ENCODE data around the gene ANTXR2.

The ANTXR2 gene

GRCh38 chr4:79886557-79886956, 186.5 kb downstream of the ANTXR2 start:
- H4K20me1 ChIP-seq (ENCODE audit: insufficient read depth), result no peaks in the 10 kb centered on the region
- no peaks in the 10 kb centered on the region for H3K36me3 ChIP-seq (ENCODE audit: insufficient read depth)
- H2AFZ ChIP-seq (ENCODE audit: low read depth), result no peak overlapping the region
- TF ChIP-seq CTCF (conservative IDR thresholded peaks at IDR 0.05; ENCODE audit: low read depth, low read length), result no peak
- H3K4me1 ChIP-seq (ENCODE audit: low read depth, poor library complexity, severe bottlenecking), result no peaks in the 10 kb centered on the region
- no peak overlapping the region for H3K27ac ChIP-seq
- no peak overlapping the region for H3K4me2 ChIP-seq
- H3K79me2 ChIP-seq (ENCODE audit: insufficient read depth, low read depth), result no peaks in the 10 kb centered on the region
- H3K9ac ChIP-seq, result no peak overlapping the region
- no peak overlapping the region for H3K4me3 ChIP-seq (IDR thresholded peaks at IDR 0.05; ENCODE audit: insufficient read depth, low read depth, low read length)
- H3K27me3 ChIP-seq (ENCODE audit: insufficient read depth, low read depth), result no peaks in the 10 kb centered on the region

GRCh38 chr4:79886021-79886420, 187.0 kb downstream of the ANTXR2 start:
- H3K79me2 ChIP-seq (ENCODE audit: insufficient read depth, low read depth), result no peaks in the 10 kb centered on the region
- no peak overlapping the region for H3K9ac ChIP-seq
- no peak for TF ChIP-seq CTCF (conservative IDR thresholded peaks at IDR 0.05; ENCODE audit: low read depth, low read length)
- no peaks in the 10 kb centered on the region for H3K27me3 ChIP-seq (ENCODE audit: insufficient read depth, low read depth)
- no peak overlapping the region for H3K4me2 ChIP-seq
- H3K4me3 ChIP-seq (IDR thresholded peaks at IDR 0.05; ENCODE audit: insufficient read depth, low read depth, low read length), result no peak overlapping the region
- H3K27ac ChIP-seq, result no peak overlapping the region
- no peak overlapping the region for H2AFZ ChIP-seq (ENCODE audit: low read depth)
- no peaks in the 10 kb centered on the region for H4K20me1 ChIP-seq (ENCODE audit: insufficient read depth)
- no peaks in the 10 kb centered on the region for H3K4me1 ChIP-seq (ENCODE audit: low read depth, poor library complexity, severe bottlenecking)
- no peaks in the 10 kb centered on the region for H3K36me3 ChIP-seq (ENCODE audit: insufficient read depth)

- Histone ChIP-seq H3K4me2 (no peak overlapping the region), H3K4me1 (ENCODE audit: low read depth, poor library complexity, severe bottlenecking) (no peaks in the 10 kb centered on the region), H4K20me1 (ENCODE audit: insufficient read depth) (no peaks in the 10 kb centered on the region), H3K4me3 (IDR thresholded peaks at IDR 0.05; ENCODE audit: insufficient read depth, low read depth, low read length) (no peak overlapping the region), H3K79me2 (ENCODE audit: insufficient read depth, low read depth) (no peaks in the 10 kb centered on the region), H3K27me3 (ENCODE audit: insufficient read depth, low read depth) (no peaks in the 10 kb centered on the region), H2AFZ (ENCODE audit: low read depth) (no peak overlapping the region), H3K27ac (no peak overlapping the region), H3K9ac (no peak overlapping the region), H3K36me3 (ENCODE audit: insufficient read depth) (no peaks in the 10 kb centered on the region)
- TF ChIP-seq CTCF (conservative IDR thresholded peaks at IDR 0.05; ENCODE audit: low read depth, low read length), result no peak
Observed at GRCh38 chr4:79883290-79883689, 189.7 kb downstream of the ANTXR2 start.

- no peak overlapping the region for H3K4me2 ChIP-seq
- H3K27me3 ChIP-seq (ENCODE audit: insufficient read depth, low read depth), result no peaks in the 10 kb centered on the region
- H4K20me1 ChIP-seq (ENCODE audit: insufficient read depth), result no peaks in the 10 kb centered on the region
- no peak for TF ChIP-seq CTCF (conservative IDR thresholded peaks at IDR 0.05; ENCODE audit: low read depth, low read length)
- no peaks in the 10 kb centered on the region for H3K79me2 ChIP-seq (ENCODE audit: insufficient read depth, low read depth)
- no peak overlapping the region for H3K27ac ChIP-seq
- H3K9ac ChIP-seq, result no peak overlapping the region
- H3K4me1 ChIP-seq (ENCODE audit: low read depth, poor library complexity, severe bottlenecking), result no peaks in the 10 kb centered on the region
- H2AFZ ChIP-seq (ENCODE audit: low read depth), result no peak overlapping the region
- H3K36me3 ChIP-seq (ENCODE audit: insufficient read depth), result no peaks in the 10 kb centered on the region
- H3K4me3 ChIP-seq (IDR thresholded peaks at IDR 0.05; ENCODE audit: insufficient read depth, low read depth, low read length), result no peak overlapping the region
Observed at GRCh38 chr4:79882806-79883205, 190.2 kb downstream of the ANTXR2 start.

GRCh38 chr4:79881407-79881806, 191.6 kb downstream of the ANTXR2 start:
- H3K4me3 ChIP-seq (IDR thresholded peaks at IDR 0.05; ENCODE audit: insufficient read depth, low read depth, low read length), result no peak overlapping the region
- TF ChIP-seq CTCF (conservative IDR thresholded peaks at IDR 0.05; ENCODE audit: low read depth, low read length), result no peak
- H3K36me3 ChIP-seq (ENCODE audit: insufficient read depth), result no peaks in the 10 kb centered on the region
- H3K9ac ChIP-seq, result no peak overlapping the region
- H3K79me2 ChIP-seq (ENCODE audit: insufficient read depth, low read depth), result no peaks in the 10 kb centered on the region
- H3K27ac ChIP-seq, result no peak overlapping the region
- H4K20me1 ChIP-seq (ENCODE audit: insufficient read depth), result no peaks in the 10 kb centered on the region
- H2AFZ ChIP-seq (ENCODE audit: low read depth), result no peak overlapping the region
- H3K4me1 ChIP-seq (ENCODE audit: low read depth, poor library complexity, severe bottlenecking), result no peaks in the 10 kb centered on the region
- H3K27me3 ChIP-seq (ENCODE audit: insufficient read depth, low read depth), result no peaks in the 10 kb centered on the region
- H3K4me2 ChIP-seq, result no peak overlapping the region

Measured in KMS-11 (cell line).